Measurements from ENCODE around the gene EPN3.

EPN3 gene

DNA sequence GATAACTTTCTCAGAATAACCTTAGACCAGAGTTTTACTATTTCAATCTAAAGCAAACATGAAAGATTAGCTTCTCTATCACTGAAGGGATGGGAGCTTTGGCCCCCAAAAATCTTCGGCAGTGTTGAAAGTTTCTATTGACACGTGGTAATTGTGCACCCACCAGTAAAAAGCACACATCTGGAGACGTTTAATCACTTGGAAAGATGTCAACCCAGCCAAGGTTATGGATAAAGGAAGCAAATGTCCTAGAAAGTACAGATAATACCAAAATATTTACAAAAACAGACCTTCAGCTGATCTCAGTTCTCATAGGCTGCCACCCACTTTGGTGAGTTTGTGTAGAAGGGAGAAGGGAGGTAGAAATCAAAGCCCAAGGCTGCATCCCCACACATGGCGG lies 19.0 kb upstream of the EPN3 start:
- no peak for DNase-seq

- no peak for DNase-seq
These were observed 18.1 kb upstream of the EPN3 start for GRCh38 chr17:50514388-50514787.

- DNase-seq, result no peak
These were observed 17.4 kb upstream of the EPN3 start for GRCh38 chr17:50514936-50515702.

DNA sequence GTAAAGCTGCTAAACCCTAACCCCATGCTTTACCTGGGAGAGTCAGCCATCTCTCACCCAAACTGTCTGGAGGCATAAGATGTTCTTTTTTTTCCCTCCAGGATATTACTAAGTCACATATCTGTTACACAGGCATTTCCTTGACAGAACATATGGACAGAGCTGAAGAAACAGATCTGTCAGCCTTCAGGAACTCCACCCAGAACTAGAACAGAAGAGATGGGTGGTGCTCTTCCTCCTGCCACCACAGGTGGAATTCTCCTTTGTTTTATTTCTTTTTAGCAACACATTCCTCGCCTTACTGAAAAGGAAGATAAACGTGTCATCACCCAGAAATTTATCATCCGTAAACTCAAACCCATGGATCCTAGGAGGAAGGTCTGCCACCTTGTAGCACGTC lies 15.5 kb upstream of the EPN3 start:
- DNase-seq, result no peak

GRCh38 chr17:50517504-50518383 lies 14.8 kb upstream of the EPN3 start:
- DNase-seq, result no peak

- no peak for DNase-seq
These were observed 14.0 kb upstream of the EPN3 start for GRCh38 chr17:50518384-50519023.

DNA sequence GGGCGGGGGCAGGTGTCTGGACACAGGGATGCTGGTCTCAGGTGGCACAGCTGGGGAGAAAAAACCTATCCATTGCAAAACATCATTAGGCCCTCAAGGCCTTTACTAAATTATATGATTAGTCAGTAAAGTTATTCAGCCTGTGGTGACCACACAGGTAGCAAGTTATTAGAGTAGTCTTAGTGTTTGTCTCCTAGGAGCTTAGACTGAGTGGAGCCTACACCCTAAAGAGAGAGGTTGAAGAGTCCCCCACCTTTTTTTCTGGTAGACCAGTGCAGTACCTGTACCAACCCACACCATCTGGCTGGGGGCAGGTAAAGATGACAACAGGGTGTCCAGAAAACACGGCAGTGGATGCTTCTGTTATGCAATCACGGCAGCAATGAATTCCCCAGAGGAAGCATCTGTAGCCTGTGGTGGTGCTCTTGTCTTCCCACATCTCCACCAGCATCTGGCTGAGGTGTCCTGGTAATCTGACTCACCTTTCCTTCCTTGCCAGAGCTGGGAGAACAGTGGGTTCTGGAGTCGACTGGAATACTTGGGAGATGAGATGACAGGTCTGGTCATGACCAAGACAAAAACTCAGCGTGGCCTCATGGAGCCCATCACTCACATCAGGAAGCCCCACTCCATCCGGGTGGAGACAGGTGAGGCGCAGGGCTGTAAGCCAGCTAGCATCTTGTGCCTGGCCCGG lies 13.2 kb upstream of the EPN3 start:
- DNase-seq, result no peak

DNA sequence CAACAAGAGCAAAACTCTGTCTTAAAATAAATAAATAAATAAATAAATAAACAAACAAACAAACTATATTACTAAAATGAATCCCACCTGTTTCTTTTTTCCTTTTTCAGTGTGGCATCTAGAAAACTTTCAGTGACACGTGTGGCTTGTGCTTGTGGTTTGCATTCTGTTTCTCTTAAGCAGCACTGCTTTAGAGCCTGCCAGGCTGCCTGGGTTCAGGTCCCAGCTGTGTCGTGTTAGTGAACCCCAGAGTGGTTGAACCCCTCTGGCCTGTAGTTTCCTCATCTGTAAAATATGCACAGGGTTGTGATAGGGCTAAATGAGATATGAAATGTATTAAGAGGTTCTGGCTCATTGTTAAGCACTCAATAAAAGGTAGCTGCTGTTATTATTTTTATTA lies 12.1 kb upstream of the EPN3 start:
- no peak for DNase-seq

DNA sequence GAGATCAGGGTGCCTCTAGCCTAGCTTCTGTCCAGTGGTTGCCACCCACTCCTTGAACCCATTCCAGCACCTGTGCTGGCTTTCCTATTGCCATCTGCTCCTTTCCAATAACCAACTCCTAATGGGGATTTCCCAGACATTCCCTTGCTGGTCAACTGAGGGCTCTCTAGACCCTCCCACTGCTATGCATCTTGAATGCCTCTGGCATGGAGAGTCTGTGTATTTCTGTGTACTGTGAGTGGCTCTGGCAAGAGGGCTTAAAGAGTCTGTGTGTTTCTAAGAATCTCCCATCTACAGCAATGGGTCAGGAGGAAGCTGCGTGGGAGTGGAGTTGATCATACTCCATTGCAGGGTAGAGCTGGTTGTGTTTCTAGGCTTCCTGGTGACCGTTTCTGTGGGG lies 11.0 kb upstream of the EPN3 start:
- DNase-seq, result no peak

DNA sequence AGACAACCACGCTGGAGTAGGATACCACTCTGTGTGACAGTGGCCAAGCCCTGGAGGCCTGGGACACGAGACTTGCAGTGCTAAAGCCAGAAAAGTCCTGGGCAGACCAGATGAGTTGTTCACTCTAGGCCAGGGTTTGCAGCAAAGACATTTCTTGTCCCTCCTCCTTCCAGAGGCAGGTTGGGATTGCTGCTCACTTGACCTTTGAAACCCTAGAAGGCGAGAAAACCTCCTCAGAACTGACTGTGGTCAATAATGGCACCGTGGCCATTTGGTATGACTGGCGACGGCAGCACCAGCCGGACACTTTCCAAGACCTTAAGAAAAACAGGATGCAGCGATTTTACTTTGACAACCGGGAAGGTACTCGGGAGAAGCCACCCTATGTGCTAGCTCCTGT lies 9.8 kb upstream of the EPN3 start:
- no peak for DNase-seq

GRCh38 chr17:50523208-50523607 lies 9.3 kb upstream of the EPN3 start:
- DNase-seq, result no peak

DNA sequence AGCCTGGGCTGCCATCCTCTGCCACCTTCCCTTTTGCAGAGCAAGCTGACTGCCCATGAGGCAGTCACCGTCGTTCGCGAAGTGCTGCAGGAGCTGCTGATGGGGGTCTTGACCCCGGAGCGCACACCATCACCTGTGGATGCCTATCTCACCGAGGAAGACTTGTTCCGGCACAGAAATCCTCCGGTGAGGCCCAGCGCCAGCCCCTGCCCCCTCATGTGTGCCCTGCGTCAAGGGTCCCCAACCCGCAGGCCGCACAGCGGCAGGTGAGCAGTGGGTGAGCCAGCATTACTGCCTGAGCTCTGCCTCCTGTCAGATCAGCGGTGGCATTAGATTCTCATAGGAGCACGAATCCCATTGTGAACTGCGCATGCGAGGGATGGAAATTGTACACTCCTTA lies 7.7 kb upstream of the EPN3 start:
- no peak for DNase-seq

DNA sequence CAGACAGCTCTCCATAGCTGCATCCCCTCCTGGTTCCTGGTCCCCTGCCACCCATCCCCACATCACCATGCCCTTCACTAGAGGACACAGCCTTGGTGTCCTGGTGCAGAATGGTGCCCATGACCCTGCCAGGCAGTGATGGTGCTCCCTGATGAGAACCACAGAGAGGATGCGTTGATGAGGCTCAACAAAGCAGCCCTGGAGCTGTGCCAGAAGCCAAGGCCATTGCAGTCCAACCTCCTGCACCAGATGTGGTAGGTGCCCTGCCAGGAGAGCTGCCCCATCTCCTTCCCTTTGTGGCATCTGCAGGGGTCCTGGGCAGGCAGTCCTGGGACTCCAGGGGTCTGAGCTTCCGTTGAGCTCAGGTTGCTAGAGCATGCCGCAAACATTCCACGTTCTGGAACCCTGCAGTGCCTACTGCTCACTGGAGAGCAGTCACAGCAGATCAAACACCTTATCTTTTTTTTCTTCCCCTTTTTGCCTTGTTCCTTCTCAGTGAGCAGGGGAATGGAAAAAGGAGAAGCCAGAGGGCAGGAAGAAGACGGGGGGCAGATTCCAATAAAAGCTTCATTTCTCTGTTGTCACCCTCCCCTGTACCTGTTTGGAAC lies 5.3 kb upstream of the EPN3 start:
- DNase-seq, result no peak

DNA sequence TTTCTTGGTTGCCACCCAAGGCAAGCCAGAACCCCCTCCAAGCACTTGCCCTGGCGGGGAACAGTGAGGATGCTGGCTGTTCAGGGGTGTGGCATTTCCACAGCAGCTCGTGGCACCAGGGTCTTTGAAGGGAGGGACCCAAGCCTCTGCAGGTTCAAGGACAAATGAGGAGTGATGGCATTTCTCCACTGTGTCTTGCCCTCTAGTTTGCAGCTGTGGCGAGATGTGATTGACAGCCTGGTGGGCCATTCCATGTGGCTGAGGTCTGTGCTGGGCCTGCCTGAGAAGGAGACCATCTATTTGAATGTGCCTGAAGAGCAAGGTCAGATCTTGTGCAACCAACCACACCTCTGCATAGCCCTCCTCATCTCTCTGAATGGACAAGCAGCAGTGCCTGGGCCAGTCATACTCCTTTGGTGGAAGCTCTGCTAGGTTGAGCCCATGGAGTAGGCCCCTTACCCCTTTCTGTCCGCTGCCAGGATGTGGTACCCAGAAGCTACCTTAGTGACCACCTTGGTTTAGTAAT lies 4.5 kb upstream of the EPN3 start:
- DNase-seq, result no peak

DNA sequence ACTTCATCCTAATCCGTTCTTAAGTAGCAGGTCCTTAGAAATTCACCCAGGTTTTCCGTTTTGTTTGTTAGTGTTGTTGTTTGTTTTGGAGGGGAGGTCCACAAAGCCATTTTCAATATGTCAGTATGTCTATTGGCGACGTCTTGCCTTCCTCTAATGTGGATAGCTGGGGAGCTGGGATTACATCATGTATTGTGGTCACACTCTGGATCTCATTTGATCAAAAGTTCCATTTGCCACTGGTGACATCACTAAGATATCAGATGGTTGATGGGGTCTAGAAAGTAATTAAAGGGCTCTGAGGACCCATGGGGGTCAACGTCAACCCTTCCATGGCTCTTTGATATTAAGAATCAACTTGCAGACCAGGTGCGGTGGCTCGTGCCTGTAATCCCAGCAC lies 2.7 kb upstream of the EPN3 start:
- no peak for DNase-seq

GRCh38 chr17:50531428-50532025 lies 1.0 kb upstream of the EPN3 start:
- no peak for DNase-seq

- no peak for DNase-seq
These were observed 650 bp downstream of the EPN3 start for GRCh38 chr17:50533185-50533584.

- no peak for DNase-seq
These were observed 1.2 kb downstream of the EPN3 start for GRCh38 chr17:50533720-50534148.

- DNase-seq, result no peak
These were observed 1.9 kb downstream of the EPN3 start for GRCh38 chr17:50534222-50534978.

- no peak for DNase-seq
These were observed 2.4 kb downstream of the EPN3 start for GRCh38 chr17:50534979-50535326.

DNA sequence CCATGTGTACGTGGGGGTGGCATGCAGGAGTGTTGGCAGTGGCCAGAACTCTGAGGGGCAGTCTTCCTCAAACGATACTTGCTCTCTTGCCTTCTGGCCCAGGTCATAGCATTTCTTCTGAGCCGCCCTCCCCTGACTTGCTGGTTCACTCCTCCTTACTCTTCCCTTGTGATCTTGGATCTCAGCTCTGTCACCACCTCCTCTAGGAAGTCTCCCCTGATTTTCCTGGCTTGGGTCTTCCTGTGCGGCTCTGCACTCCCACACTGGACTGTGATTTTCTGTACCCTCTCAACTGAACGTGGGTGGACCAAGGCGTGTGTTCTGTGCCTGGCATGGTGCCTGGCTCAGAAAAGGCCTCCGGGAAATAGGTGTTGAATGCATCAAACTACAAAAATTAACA lies 2.9 kb downstream of the EPN3 start:
- DNase-seq, result no peak
